Right kidney (tissue), 1 donor: ENCODE results near the gene APC2.
A peak's percentile ranks its signal among the peaks of the same experiment; 100 is the strongest.
"Not testable (repeated sequence)": the region's sequence is repeated elsewhere in the genome, so short reads cannot be mapped to it uniquely, and the experiment has no call there.

ENCODE experiments used
- DNase-seq: peaks from one replicate; pipeline ENCODE4 v3.0.0-alpha.2; 2016

APC2 gene

DNA sequence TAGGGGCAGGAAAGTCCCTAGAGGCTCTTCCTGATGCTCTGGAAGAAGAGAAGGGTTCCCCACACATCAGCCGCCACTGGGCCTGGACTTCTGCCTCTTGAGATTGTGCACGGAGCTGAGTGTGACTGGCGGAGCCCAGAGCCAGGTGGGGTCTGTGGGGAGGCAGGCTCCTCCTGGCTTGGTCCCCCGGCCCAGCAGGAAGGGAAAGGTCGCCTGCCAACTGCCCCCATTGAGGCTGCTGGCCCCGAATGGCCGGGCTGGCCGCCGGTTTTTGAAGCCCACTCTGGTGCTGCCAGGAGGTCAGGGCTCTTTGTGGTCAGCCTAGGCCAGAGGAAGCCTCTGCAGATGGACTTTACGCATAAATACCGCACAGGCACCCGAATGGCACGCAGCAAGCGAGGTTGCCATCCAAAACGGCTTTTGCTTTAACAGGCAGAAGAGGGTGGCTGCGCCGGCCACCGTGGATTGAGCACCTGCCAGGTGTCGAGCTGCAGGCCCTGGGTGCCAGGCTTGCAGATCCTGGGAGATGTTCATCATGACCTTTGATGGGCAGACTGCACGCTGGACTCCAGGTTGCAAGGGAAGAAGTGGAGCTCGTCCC, 37.5 kb upstream of the APC2 start:
- no peak for DNase-seq

- no peak for DNase-seq
These were observed 36.7 kb upstream of the APC2 start for GRCh38 chr19:1412995-1413800.

DNA sequence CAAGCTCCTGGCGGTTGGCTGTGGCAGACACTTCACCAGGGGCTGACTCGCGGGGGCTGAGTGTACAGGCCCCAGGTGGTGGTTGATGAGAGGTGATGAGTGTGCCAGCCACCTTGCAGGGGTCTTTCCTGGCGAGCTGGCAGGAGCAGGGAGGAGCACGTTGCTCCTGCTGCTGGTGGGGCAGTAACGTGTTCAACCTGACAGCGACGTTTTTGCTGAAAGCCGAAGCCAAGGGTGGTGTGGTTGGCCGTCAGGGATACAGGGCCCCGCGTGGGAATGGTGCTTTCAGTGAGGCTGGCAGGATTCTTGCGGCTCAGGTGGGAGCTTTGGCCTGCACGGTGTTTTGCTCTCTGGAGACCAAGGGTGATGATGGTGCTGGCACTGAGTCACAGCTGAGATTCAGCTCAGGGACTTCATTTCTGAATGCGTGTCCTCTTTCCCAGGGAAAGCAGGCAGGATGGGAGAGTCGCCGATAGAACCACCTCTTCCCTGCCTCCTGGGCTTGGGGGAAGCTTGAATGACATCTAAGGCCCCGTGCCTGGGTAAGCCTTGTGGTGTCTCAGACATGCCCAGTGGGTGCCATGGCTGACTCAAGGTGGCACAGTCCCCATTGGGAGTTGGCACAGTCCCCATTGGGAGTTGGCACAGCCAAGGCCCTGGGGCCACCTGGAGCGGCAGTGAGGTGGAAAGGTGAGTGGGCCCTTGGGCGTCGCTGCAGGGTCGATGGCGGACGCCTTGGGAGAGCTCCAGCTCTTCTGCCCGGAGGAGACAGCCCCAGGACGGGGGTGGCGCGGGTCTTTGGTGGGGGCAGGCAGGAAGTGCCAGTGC, 33.7 kb upstream of the APC2 start:
- no peak for DNase-seq

GRCh38 chr19:1417145-1417544, 32.8 kb upstream of the APC2 start:
- no peak for DNase-seq

DNA sequence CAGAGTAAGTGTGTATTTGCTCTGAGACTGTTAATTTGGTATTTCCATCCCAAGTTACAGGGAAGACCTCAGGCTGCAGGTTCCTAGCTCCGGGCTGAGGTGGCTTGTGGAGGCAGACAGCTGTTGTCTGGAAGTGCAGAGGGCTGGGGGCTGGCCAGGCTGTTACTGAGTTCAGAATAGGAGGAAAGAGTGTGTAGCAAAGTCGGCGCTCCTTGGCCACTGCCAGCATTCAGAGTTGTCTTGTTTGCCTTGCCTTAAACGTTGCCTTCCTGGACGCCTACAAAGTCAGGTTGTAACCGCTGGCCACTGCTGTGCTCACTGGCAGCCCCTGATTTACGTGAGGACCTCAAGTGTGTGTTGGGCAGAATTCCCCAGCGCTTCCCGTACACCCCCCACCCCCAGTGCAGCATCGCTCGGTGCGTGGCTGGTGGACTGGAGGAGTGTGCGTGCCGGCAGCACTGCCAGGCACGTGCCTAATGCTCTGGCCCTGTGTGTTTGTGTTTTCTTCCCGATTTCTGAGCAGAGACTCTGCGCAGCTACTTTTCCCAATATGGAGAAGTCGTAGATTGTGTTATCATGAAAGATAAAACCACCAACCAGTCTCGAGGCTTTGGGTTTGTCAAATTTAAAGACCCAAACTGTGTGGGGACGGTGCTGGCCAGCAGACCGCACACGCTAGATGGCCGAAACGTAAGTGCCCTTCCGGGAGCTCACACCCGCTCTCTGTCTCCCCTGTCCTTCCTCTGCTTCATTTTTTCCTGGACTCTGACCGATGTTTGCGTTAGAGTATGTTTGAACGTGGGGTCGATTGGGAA, 32.0 kb upstream of the APC2 start:
- DNase-seq, result no peak

- no peak for DNase-seq
These were observed 31.5 kb upstream of the APC2 start for GRCh38 chr19:1418496-1418775.

DNA sequence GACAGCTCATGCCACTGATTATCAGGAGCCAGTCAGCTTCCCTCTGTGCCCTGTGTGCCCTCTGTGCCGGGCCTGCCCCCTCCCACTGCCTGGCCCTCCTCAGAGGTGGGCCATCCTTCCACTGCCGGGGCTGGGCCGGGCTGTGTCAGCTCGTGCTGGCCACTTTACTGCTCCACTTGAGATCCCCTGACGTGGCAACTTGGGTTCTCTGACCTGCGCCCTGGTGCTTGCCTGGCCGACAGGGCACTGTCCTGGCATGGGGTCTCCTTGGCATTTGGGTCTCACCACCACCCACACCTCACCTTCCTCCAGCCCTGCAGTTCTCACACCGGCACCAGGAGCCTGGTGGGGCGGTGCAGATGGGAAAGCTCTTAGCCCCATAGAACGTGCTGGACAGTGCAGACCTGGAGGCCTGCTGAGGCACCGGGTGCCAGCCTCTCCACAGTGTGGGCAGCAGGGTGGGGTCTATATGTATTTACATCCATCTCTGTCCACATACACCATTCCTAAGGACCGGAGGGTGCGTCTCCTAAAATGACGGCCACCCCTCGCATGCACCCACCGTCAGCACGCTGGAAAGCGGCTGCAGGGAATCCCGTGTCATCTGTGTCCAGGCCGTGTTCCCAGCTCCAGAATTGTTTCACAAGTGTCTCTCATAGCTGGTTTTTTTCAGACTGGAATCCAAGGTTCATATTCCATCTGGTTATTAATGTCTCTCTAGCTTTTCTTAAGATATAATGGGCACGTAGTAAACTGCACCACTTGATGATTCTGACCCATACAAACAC, 30.8 kb upstream of the APC2 start:
- no peak for DNase-seq

- DNase-seq, result not testable (repeated sequence)
These were observed 29.8 kb upstream of the APC2 start for GRCh38 chr19:1420085-1420484.

DNA sequence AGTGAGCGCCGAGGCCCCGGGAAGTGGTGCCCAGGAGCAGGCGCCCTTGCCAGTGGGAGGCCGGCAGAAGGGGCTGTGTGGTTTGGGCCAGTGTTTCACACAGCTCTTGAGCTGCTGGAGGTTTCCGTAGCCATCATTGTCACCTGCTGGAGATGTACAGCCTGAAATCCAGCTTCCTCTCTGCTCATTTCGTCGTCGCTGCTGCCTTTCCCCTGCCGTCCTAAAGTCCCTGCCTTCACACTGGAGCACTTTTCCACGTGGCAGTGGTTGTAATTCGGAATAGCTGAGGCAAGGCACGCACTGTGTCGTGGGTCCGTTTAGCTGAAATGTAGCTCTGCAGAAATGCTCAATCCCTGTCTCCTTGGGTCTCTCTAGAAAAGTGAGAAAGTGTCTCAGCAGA, 29.3 kb upstream of the APC2 start:
- no peak for DNase-seq

DNA sequence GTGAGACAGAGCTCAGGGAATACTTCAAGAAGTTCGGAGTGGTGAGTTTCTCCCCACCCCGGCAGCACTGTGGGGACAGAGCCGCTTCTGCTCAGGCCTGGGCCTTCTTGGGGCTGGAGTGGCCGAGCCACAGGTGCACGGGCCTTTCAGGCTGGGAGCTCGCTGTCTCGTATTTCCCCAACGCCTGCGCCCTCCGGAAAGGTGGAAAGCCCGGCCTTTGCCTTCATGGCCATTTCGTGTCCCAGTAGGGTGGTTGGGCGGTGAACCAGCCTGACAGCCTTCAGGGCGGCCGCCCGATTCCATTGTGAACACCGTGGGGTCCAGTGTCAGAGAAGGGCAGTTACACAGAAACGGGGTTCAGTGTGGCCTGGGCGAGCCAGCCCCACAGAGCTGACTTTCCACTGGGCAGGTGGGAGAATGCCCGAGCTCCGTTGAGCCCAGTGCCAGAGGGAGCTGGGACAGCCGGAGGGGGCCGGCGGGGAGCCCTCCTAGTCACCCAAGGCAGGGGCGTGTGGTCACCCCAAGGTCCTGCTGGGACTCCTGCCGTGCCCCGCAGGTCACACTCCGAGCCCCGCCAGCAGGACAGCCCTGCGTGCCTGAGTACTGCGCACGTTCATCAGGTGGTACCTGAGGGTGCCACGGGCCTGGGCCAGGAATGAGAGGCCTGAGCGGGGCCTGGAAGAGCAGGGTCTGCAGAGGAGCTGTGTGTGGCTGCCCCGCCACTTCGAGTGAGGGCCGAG, 28.5 kb upstream of the APC2 start:
- DNase-seq, result no peak

DNA sequence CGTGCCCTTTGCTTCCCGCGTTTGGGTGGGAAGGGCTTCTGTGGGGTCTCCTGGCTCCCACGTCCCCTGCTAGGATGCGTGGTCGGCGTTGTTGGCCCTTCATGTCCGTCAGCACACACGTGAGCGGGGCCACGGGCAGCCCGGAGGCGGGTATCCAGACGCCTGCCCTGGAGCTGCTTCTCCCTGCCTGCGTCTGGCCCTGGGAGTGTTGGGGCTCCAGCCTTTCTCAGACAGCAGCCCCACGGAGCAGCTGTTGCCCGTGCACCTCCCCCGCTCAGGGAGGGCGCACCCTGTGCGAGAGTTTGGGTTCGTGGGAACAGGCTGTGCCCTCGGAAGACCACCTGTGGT, 28.0 kb upstream of the APC2 start:
- no peak for DNase-seq

- DNase-seq, result no peak
These were observed 27.6 kb upstream of the APC2 start for GRCh38 chr19:1422360-1422759.

DNA sequence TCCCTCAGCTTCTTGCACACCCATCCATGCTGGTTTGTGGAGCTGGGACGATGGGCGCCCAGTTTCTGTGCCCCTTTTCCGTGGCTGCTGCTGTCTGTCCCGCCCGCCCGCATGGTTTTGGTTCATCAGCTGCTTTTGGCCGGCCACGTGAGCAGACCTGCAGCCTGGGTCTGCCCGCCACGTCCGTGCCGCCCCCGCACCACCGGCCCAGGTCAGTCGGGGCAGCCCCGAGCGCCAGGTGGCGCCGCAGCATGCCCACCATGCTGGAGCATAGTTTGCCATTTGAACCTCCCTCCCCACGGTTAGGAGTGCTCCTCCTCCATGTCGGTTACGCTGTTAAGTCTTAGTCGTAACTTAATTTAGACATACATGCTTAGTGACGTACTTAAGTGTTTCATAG, 27.0 kb upstream of the APC2 start:
- no peak for DNase-seq

DNA sequence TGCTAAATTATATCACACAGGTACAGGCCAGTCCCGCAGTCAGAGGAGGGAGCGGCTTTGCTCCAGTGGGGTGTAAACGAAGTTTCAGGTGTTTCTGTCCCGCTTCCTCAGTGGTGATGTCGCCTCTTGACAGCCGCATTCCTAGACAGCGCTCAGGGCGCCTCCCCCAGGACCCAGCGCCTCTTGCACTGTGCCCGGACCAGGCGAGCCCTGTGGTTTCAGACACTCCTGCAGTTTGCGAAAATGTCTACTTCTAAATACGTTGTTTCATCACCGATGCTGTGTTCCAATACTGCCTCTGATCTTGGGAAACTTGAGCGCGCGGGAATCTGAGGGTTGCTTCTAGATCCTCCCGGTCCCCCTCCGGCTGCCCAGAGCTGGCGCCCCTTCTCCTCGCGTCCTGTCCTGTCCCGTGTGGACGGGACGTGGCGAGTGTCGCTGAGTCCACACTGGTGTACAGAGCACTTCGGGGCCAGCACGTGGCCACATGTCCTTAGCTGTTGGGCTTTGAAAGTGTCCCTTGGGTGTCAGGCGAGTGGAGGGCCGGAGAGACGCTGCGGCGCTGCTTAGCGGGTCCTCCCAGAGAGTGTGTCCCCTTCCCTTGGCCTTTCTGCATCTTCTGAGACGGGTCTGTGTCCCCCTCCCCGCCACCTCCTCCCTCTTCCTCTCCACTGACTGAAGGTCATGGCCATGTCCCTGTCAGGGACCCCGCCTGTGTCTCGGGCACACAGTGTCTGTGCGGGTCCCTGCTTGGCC, 26.3 kb upstream of the APC2 start:
- DNase-seq, result peak; percentile 59

DNA sequence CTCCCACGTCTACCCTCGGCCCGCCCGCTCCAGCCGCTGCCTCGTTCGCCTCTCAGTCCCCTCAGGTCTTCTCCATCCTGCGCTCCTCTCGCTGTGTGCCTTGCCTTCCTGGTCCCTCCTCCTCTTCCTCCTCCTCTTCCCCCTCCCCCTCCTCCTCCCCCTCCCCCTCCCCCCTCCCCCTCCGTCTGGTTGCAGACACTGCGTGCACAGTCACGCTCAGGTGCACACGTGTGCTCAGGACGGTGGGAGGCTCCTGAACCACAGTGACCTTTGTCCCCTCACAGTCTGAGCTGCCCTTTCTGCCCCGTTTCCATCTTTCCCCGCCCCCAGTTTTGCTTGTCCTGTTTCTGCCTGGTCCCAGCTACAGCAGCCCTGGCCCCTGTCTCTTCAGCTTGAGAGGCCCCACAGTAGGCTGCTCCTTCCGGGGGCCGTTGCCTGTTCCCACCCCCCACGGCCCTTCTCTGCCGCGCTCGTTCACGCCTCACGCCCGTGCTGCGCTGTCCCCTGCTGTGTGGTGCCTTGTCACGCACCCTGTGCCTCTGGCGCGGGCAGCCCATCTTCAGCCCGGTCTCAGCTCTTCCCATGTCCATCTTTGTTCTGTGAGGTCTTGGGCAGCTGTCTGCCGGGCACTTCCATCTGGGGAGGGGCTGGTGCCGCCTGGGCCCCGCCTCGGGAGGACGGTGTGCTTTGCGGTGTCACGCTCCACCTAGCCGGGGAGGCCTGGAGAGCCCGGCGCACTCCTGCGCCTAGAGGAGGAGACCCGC, 25.5 kb upstream of the APC2 start:
- peak; percentile 66 for DNase-seq

- no peak for DNase-seq
These were observed 24.7 kb upstream of the APC2 start for GRCh38 chr19:1425102-1425837.

GRCh38 chr19:1425902-1426301, 24.0 kb upstream of the APC2 start:
- no peak for DNase-seq

DNA sequence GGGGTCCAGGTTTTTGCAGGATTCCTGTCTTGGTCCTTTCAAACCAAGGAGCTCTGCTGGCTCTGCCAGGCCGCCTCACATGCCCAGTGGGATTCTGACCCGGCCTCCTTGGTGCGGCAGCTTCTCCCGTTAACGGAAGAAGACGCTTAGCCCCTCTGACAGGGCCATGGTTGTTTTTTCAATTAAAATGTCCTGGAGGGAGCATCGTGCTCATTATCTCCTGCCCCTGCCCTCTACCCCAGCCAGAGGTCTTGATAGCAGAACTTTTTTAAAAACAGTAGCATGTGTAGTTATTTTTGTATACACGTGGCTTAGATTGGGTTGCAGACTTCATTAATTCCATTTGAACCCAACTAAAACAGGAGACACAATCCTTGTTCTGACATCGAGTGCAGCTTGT, 23.2 kb upstream of the APC2 start:
- DNase-seq, result no peak
